Kidney glomerular epithelial cell (primary cell): ENCODE data around the gene PRR13.
"Not testable (repeated sequence)": the region's sequence is repeated elsewhere in the genome, so short reads cannot be mapped to it uniquely, and the experiment has no call there.

Source experiments
- DNase-seq: peaks from one replicate; lab custom pipeline; 2025; lab: John Stamatoyannopoulos, UW

PRR13 gene, protein sequence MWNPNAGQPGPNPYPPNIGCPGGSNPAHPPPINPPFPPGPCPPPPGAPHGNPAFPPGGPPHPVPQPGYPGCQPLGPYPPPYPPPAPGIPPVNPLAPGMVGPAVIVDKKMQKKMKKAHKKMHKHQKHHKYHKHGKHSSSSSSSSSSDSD

DNA sequence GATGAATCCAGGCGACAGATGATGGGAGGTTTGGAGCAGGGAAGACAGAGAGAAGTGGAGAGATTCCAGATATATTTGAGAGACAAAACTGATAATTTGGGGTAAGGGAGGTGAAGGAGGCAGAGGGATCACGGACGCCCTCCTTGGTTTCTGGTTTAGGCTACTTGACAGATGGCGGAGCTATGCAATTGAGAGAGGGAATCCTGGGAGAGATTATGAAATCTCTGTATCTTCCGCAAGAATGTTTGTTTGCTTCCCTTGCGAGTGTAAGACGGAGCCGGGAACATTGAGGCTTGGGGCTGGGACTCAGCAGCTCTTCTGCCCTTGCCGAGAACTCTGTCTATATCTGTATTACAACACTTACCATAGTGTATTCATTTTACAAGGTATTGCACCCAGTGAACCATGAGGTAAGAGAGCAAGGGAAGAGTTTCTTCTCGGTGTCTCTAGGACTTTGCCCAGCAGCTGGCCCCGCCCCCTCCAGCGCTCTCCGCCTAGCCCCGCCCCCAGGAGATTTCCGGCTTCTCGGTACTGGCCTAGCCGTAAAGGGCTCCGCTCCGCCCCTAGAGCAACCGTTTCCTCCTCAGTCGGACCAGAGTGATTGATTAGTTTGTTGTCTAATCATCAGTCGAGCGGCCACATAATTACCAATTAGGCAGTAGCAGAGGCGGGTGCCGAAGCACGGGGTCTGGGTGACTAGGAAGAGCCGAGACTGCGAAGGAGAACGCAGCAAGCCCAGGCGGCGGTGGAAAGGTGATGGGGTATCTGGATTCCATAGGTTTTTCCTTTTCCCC lies at the start of gene PRR13:
TSS of gene PRR13 (plus strand) at position 695 of the 794 bp plus-strand sequence. CDS start 981 bp downstream, outside the sequence.
- peak; percentile 99 for DNase-seq

DNA sequence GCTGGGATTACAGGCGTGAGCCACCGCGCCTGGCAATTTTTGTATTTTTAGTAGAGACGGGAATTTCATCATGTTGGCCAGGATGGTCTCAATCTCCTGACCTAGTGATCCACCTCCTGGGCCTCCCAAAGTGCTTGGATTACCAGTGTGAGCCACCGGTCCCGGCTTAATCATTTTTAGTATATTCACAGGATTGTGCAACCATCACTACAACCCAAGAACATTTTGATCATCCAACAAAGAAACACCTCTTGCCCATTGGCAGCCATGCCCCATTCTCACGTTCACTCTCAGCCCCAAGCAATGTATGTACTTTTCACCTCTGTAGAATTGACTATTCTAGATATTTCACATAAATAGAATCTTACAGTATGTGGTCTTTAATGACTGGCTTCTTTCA lies 41.6 kb upstream of the PRR13 start:
- DNase-seq, result no peak

DNA sequence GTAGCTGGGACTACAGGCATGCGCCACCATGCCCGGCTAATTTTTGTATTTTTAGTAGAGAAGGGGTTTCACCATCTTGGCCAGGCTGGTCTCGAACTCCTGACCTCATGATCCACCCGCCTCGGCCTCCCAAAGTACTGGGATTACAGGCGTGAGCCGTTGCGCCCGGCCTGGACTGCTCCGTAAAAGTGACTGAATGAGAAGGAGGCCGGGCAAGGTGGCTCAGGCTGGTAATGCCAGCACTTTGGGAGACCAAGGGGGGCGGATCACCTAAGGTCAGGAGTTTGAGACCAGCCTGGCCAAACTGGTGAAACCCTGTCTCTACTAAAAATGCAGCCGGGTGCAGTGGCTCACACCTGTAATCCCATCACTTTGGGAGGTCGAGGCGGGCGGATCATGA lies 39.2 kb upstream of the PRR13 start:
- DNase-seq, result not testable (repeated sequence)

DNA sequence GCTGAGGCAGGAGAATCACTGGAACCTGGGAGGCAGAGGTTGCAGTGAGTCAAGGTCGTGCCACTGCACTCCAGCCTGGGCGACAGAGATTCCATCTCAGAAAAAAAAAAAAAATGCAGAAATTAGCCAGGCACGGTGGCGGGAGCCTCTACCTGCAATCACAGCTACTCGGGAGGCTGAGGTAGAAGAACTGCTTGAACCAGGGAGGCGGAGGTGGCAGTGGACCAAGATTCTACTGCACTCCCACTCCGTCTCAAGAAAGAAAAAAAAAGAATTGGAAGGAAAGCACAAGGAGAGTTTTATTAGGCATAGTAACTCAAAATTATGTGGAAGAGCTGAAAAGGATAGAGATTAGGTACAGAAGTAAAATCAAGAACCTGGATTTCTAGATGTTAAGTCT lies 38.7 kb upstream of the PRR13 start:
- DNase-seq, result no peak

DNA sequence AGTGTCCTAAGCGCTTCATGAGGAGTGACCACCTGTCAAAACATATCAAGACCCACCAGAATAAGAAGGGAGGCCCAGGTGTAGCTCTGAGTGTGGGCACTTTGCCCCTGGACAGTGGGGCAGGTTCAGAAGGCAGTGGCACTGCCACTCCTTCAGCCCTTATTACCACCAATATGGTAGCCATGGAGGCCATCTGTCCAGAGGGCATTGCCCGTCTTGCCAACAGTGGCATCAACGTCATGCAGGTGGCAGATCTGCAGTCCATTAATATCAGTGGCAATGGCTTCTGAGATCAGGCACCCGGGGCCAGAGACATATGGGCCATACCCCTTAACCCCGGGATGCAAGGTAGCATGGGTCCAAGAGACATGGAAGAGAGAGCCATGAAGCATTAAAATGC lies 30.6 kb upstream of the PRR13 start:
- no peak for DNase-seq

DNA sequence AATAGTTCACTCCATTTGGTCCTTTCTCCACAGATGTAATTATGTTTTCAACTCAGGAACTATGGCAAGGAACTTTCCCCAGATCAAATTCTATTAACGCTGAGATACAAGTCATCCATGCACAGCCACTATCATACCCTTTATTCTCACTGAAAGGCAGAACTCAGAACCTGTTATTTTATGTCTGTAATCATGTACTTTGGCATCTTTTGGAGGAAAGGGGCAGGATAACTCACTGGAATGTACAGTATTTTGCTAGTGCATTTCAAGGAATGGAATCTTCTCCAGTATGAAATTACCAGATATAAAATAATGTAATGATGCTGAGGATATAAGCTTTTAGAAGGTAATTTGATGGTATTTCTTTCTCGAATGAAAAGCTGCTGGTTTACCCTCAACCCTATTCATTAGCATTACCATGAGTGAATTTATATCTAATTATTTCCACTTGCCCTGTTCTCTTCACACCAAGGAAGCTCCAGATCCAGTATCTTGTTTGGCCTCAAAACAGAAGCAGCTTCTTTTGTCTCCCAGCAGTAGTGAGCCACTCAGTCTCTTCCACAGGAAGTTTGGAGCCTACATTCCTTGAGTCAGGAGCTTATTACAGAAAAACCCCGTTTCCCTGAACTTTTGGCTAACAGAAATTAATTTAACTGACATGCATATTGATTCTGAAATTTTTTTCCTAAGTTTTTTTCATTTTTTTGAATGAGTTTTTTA lies 27.9 kb upstream of the PRR13 start:
- DNase-seq, result no peak

DNA sequence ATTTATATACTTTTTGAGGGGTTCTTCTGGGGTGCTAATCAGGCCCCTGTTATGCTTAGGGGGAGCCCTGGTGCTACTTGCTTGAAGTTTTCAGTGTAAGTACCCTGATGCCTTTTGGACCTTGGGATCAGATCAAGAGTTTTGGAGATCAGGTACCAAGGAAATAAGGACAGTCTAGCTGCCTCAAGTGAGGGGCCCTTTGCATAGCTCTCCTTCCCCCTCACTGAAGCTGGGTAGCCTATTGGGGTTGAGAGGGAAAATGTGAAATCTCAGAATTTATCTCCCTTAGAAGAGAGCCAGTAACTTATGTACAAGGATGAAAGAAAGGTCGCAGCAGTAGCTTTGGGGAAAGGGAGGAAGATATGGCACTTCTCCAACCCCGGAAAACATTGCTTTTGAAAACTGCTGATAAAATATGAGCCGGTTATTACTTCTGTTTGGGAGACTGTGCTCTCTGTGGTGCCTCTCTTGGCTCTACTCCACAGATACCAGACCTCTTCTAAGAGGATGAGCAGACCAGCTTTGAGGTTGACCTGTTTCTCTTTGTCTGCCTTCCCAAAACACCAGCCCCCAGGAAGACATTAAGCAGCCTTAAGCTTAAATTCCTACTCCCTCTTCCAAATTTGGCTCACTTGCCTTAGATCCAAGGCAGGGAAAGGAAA lies 26.6 kb upstream of the PRR13 start:
- DNase-seq, result no peak

DNA sequence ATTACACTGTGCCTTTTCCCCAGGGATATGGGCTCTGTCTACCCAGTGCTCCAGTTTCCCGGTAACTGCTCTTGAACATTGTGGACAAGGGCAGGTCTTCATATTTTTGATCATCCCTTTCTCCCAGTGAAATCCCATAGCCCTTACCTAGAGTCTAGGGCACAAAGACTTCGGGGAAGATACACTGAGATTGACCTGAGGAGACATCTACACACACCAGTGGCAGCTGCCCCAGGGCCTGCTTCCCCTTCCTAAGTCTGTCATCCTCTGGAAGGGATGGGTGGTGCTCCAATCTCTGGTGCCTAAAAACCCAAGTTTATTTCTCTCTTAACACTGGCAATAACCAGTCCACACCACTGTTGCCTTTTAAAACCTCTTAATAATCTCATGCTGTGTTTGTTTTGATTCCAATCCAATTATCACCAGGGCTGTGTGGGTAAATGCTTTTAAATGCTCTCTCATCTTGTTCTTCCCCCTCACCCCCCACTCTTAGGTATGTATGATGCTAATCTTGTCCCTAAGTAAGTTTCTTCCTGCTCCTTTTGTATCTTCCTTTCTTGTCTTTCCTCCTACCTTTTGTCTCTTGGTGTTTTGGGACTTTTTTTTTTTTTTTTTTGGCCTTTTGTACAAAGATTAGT lies 25.7 kb upstream of the PRR13 start:
- DNase-seq, result not testable (repeated sequence)

DNA sequence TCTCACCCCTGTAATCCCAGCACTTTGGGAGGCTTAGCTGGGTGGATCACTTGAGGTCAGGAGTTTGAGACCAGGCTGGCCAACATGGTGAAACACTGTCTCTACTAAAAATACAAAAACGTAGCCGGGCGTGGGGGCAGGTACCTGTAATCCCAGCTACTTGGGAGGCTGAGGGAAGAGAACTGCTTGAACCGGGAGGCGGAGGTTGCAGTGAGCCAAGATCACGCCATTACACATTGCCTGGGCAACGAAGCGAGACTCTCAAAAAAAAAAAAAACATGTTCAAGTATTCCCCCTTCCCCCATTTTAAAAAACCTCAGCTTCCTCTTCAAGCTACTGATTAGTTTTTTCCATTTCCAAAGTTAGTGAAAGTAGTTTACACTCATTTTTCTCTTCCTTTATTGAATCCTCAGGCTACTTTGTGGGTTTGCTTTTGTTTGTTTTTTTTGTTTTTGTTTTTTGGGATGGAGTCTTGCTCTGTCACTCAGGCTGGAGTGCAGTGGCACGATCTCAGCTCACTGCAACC lies 24.2 kb upstream of the PRR13 start:
- not testable (repeated sequence) for DNase-seq

DNA sequence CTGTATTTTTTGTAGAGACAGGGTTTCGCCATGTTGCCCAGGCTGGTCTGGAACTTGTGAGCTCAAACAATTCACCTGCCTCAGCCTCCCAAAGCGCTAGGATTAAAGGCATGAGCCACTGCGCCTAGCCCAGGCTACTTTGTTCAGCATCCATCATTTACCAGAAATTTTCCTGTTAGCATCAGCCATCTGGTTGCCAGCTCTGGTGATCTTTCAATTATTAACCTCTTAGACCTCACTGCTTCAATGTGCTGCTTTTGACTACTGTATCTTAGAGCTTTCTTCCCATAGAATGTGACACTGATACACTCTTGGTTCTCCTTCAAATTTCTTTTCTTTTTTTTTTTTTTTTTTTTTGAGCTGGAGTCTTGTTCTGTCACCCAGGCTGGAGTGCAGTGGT lies 23.3 kb upstream of the PRR13 start:
- DNase-seq, result no peak

DNA sequence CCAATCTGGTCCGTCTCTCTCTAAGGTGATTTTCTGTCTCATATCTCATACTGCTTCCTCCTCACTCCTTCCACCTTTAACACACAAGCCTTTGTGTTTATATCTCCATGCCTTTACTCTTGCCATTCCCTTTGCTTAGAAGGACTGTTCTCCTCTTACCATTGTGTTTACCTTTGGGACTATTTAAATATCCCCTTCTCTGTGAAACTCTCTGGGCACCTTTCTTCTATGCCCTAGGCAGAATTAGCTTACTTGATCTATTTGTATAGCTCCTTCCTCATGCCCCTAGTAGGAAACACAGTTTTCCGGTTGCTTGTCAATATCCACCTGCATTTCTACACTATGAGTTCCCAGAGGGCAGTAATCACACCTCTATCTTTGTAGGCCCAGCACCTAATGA lies 21.8 kb upstream of the PRR13 start:
- no peak for DNase-seq

DNA sequence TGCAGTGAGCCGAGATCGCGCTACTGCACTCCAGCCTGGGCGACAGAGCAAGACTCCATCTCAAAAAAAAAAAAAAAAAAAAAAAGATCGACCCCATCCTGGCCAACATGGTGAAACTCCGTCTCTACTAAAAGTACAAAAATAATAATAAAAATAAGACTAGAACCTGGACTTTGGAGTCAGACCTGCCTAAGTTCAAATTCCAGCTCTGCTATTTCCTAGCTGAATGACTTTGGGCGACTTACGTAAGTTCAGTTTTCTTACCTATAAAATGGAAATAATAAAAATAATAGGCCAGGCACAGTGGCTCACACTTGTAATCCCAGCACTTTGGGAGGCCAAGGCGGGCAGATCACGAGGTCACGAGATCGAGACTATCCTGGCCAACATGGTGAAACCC lies 19.3 kb upstream of the PRR13 start:
- not testable (repeated sequence) for DNase-seq

DNA sequence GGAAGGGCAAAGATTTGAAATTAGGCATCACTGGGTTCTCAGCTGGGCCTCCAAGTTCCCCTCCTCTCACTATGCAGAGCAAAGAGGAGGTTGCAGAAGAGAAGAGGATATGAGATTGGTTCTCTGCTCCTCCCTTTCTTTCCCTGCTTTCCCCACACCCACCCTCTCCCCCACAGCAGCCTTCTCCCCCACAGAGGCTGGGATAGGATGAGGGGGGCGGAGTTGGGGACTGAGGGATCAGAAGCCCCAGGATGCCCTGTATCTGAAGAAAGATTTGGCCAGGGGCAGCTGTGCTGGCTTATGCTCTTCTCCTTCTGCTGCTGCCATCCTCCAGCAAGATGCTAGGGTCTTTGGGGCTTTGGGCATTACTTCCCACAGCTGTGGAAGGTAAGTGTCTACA lies 17.9 kb upstream of the PRR13 start, which contains the start of gene AMHR2:
TSS of gene AMHR2 (plus strand) at position 259 of the 400 bp plus-strand sequence. CDS start at position 339, 80 bp downstream.
- DNase-seq, result no peak

DNA sequence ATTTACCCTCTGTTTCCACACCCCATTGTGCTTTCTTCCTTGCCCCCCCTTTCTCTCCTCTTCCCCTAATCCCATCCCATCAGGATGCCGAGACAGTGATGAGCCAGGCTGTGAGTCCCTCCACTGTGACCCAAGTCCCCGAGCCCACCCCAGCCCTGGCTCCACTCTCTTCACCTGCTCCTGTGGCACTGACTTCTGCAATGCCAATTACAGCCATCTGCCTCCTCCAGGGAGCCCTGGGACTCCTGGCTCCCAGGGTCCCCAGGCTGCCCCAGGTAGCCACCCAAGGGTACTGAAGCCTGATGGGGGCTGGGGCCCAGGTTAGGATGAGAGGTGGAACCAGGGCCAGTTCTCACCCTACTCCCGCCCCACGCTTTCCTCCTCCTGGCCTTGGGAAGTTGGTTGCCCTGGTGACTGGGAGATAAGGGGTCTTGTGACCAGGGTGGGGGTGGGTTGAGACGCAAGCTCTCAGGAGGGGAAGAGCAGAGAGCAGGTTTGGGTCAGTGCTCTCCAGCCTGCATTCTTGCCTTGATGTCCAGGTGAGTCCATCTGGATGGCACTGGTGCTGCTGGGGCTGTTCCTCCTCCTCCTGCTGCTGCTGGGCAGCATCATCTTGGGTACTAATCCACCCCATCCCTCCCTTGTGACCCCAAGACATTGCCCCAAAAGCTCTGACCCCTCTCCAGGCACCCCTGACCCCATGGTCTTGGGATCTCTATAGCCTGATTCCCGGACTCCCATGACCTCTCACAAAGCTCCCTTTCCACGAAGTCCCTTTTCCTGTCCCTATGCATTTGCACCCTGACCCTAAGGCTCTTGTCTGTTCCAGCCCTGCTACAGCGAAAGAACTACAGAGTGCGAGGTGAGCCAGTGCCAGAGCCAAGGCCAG lies 16.7 kb upstream of the PRR13 start:
- DNase-seq, result no peak

DNA sequence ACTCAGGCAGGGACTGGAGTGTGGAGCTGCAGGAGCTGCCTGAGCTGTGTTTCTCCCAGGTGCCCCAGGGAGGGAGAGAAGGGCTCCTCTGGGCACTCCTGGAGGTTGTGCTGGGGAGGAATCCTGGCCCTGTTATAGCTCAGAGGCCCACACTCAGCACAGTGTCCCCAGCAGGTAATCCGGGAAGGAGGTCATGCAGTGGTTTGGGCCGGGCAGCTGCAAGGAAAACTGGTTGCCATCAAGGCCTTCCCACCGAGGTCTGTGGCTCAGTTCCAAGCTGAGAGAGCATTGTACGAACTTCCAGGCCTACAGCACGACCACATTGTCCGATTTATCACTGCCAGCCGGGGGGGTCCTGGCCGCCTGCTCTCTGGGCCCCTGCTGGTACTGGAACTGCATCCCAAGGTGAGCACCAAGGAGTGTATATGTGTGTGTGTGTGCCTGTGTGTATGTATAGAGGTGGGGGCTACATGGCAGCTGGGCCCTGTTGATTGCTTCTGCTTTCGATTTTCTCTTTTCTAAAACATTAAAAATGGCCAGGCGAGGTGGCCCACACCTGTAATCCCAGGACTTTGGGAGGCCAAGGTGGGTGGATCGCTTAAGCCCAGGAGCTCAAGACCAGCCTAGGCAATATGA lies 15.9 kb upstream of the PRR13 start:
- no peak for DNase-seq

DNA sequence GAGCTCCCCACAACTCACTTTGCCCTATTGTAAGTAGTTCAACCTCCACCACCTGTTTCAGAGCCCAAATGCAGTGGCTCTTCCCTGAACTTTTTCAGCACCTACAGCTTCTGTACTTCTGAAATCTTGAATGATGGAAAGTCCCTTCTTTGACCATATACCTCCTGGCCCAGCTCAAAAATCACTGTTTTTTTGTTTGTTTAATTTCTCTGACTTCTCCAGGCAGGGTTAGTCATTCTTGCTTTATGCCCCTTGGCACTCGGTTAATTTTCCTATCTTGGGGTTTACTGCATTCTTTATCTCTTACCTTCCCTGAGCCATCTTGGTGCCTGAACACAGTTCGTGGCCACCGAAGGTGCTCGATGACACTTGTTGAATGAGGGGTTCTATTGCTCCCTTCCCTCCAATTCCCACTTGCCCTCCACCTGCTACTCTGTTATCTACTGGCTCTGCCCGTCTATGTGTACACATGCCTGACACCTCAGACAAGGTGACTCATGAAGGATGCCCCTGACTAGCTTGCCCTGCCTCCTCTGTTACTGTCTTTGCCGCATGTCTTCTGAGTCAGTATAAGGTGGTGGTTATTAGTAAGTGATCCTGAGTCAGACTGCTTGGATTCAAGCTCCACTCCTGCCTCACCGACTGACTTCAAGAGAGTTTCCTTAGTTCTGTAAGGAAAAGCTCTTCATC lies 13.5 kb upstream of the PRR13 start:
- DNase-seq, result peak; percentile 98

DNA sequence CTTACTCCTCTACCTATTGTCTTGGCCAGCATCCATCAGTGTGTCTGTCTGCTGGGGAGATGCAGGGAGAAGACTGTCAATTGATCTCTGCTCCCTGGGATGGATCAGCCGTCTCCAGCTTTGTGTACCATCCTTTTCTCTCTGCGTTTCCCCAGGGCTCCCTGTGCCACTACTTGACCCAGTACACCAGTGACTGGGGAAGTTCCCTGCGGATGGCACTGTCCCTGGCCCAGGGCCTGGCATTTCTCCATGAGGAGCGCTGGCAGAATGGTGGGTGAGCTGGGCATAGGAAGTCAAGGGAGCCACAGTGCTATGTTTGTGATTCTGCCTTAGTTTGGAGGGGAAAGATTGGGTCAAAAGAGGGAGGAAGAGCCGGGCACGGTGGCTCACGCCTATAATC lies 12.8 kb upstream of the PRR13 start:
- no peak for DNase-seq

DNA sequence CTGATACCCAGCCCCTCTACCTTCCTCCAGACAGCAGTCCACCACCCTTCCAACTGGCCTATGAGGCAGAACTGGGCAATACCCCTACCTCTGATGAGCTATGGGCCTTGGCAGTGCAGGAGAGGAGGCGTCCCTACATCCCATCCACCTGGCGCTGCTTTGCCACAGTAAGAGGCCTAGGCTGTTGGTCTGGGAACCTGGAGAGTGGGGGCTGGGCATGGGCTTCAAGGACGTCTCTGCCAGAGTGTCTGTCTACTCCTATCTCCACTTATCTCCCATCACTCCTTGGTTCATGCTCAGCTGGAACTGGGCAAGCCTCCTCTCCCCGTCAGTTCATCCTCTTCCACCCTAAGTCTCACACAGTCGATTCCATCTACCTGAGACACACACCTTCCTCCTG lies 11.4 kb upstream of the PRR13 start:
- DNase-seq, result no peak

DNA sequence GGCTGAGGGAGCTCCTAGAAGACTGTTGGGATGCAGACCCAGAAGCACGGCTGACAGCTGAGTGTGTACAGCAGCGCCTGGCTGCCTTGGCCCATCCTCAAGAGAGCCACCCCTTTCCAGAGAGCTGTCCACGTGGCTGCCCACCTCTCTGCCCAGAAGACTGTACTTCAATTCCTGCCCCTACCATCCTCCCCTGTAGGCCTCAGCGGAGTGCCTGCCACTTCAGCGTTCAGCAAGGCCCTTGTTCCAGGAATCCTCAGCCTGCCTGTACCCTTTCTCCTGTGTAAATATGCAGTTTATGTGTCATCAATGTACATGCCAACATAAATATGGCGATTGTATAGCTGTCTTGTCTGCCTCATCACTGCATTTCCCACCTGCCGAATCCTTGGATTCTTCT lies 10.3 kb upstream of the PRR13 start:
- no peak for DNase-seq

DNA sequence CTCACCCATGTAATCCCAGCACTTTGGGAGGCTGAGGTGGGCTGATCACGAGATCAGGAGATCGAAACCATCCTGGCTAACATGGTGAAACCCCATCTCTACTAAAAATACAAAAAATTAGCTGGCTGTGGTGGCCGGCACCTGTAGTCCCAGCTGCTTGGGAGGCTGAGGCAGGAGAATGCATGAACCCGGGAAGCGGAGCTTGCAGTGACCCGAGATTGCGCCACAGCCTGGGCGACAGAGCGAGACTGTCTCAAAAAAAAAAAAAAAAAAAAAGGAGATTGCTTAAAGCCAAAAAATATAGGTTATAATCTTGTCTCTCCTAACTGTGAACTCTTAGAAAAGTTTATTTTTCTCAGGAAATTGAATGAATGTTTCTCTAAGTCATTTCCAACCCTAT lies 6.2 kb upstream of the PRR13 start:
- not testable (repeated sequence) for DNase-seq
